Measurements from ENCODE around the gene NUCB2.

Gene NUCB2

DNA sequence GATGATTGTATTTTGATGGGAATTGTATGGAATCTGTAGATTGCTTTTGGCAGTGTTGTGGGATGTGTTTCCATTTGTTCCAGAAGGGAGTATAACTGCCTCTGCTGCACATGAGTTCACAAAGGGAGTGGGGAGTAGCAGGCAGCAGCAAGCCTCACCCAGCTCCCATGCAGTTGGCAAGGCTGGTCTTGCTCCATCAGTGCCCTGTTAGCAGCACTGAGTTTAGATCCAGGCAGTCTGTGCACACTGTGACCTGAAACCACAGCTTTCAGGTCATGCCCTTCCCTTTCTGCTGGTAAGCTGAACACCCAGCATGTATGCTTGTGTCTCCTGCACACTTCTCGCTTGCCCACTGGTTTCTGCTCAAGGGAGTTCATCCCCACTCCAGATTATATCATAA is 3.7 kb upstream of the NUCB2 start:
- peak; percentile 52 for DNase-seq

DNA sequence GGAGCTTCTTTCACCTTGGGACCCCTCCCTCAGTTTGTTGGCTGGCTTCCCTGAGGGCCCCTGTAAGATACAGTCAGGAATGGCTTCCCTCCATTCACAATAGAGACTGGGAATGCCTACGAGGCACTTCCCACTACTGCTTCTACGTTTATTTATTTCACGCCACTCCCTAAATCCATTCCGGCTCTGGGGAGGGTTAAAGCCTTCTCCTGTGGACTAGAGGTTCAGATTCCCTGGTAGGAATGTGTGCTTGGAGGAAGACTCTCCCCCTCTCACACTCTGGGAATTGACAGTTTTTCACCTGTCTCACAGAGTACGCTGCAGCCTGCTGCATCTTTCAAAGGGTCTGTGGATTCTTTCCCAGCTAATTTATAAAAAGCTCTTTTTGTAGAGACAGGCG is 3.3 kb upstream of the NUCB2 start:
- DNase-seq, result no peak

DNA sequence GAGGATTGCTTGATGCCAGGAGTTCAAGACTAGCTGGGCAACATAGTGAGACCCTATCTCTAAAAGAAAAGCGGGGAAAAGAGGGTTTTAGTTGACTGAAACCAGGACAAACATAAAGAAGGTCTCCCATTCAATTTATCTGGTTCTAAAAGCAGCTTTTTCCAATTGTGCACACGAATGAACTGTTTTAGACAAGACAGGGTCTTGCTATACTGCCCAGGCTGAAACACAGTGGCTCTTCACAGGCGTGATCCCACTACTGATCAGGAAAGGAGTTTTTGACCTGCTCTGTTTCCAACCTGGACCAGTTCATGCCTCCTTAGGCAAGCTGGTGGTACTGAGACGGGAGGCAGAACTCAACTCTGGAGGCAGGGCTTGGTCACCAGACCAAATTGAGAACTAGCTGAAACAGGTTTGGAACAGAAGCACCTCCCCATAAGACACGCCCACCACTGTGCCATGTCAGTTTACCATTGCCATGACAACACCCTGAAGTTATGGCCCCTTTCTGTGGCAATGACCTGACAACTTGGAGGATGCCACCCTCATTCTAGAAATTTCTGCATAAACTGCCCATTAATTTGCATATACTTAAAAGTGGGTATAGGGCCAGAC is 2.8 kb upstream of the NUCB2 start:
- peak; percentile 7 for DNase-seq

DNA sequence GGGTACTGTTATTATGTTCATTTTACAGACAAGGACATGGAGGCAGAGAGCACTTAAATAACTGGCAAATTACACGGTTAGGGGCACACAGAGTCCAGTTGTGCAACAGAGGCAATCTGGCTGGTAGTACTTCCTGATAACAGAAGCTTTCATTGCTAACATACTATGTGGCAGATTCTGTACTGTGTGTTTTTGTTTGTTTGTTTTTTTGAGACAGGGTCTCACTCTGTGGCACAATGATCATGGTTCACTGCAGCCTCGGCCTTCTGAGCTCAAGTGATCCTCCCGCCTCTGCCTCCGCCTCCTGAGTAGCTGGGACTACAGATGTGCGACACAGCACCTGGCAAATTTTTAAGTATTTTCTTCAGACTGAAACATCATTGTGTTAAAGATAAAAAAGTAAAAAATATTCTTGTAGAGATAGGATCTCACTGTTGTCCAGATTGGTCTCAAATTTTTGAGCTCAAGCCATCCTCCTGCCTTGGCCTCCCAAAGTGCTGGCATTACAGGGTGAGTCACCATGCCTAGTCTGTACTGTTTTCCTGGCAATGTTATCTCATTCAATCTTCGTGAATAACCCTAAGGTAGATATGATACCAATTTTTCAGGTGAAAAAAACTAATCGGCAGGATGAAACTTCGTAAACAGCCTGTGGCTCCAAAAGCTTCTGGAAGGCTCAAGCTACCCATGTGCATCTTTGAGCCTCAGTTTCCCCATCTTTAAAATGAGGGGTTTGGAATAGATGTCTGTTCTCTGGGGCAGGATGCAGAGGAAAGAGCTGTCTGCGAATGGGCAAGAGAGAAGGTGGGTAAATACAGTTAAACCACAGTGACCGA is 921 bp upstream of the NUCB2 start:
- DNase-seq, result no peak

DNA sequence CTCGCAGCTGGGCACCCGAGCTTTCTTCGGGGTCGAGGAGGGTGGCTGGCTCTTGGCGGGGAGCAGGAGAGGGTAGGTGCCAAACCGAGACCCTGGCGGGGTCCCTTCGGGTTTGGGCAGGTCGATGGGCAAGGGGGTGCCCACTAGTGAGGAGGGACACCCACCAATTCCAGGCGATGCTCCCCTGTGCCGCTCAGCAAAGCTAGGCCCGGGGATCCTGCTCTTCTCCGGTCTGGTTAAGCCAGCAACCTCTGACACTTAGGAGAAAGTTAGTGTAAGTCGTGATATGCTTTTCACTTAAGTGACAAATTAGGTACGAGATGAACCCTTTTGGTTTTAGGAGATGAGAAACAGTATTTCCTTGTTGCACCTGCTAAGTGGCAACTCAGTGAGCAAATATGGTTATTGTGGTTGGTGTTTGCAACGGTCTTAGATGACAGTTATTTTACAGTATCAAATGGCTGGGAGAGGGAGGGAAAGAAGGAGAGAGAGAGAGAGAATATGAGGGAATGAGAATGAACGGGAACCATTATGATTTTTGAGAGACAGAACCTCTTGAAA is 565 bp downstream of the NUCB2 start:
- peak; percentile 38 for DNase-seq

DNA sequence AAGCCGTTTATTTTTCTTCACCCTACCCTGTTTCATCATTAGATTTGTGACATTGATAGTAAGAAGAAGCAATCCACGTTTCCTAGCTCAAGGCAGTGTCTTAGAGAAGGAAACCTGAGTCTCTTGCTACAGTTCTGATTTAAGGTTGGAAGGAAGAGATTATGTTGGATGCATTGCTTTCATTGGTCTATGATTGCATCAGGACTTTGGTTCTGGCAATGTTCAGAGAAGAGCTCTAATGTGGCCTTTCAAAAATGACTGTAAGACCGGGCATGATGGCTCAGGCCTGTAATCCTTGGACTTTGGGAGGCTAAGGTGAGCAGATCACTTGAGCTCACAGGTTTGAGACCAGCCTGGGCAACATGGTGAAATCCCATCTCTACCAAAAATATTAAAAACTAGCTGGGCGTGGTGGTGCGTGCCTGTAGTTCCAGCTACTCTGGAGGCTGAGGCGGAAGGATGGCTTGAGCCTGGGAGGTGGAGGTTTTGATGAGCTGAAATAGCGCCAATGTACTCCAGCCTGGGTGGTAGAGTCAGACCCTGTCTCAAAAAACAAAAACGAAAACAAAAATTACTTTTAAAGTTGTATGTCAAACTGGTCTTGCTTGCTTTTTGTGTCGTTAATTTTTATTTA is 4.1 kb downstream of the NUCB2 start:
- no peak for DNase-seq

DNA sequence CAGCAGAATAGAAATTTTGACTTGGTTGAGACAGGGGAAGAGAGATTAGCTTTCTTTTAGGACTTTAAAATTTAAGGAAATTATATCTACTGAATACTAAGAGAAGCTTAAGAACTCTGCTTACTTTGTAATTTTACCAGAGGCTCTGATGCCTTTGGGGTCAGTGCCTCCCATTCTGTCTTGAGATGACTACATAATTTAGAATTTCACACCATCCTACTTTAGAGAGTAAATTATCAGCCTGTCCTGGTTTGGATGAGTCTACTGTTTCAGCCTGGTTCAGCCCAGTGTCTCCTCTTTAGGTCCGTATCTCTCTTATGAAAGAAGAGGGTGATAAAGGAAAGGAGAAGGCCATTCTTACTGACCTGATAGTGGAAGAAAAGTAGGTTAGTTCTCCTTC is 9.8 kb downstream of the NUCB2 start:
- DNase-seq, result no peak

DNA sequence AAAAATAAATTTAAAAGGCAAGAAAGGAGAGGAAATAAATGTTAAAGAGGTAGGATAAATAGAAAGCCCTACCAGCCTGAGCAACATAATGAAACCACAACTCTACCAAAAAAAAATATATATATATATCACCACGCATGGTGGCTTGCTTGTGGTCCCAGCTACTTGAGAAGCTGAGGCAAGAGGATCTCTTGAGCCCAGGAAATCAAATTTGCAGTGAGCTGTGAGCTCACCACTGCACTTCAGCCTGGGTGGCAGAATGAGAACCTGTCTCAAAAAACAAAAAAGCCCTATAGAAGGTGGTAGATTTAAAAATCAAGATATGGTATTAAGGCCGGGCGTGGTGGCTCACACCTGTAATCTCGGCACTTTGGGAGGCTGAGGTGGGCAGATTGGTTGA is 10.5 kb downstream of the NUCB2 start:
- DNase-seq, result no peak

DNA sequence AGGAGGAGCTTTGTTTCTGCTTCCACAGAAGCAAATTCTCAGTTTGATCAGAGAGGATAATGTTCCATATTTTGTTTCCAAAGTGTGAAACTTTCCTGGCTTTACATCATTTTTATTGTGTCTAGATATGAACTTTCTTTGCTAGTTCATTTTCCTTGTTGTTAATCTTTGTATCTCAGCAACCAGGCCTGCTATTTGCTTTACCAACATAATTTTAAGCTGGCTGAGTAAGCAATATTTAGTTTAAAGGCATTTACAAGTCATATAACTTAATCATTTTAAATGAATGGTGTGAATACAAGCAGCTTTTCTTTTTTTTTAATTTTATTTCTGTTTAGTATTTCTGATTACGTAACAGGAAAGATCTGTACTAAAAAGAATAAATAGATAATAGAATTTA is 15.2 kb downstream of the NUCB2 start:
- no peak for DNase-seq

DNA sequence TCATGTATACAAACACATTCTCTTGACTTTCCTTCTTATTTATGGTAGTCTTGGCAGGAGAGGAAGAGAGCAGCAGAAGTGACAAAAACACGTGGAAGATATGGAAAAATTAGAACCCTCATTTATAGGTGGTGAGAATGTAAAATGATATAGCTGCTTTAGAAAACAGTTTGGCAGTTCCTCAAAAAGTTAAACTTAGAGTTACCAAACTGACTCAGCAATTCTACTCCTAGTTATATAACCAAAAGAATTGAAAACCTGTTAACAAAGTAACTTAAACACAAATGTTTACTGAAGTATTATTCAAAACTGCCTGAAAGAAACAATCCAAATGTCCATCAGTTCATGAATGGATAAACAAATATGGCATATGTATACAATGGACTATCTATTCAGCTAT is 16.8 kb downstream of the NUCB2 start:
- DNase-seq, result peak; percentile 10

DNA sequence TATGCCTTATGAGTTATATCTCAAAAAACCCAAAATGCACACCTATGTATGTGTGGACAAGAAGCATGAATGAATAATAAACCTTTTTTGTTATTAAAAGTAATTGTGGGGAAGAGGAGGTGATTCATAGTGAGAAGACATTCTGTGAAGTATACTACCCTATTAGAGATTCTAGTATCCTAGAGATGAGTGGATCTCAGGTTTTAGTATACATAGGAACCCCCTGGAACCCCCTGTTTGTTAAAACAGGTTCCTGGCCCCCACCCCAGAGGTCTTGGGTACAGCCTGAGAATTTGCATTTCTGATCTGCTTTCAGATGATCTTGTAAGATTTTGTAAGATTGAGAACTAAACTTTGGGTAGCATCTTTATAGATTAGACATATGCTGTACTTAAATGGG is 17.5 kb downstream of the NUCB2 start:
- DNase-seq, result no peak

DNA sequence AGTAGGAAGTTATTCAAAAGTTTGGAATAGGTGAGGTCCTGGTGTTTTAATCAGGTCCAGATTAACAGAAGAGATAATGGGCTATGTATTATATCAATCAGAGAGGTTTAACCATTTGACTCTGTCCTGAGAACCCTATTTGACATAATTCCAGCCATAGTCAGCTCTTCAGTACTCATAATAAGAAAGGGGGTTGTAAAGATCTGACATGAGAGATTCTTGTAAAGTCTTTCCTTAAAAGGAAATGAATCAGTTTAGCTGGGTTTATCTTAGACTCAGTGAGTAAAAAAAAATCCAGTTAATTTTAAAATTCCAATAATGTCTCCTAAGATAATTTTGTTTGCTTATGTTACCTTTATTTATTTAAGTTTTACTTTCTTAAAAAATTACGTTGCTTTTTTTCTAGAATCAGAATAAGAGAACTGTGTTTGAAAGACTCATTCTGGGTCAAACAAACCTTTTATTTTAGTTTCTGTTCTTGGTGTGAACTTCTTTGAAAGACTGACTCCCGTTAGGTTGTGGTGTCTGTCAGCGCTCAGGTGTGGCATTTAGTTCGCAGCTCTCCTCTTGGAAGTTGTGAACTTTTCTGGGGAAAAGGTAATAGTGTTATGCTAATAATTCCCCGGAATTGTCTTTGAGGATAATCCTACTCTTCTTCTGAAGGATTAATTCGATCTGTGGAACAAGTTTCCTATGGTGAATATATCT is 20.5 kb downstream of the NUCB2 start:
- DNase-seq, result no peak

DNA sequence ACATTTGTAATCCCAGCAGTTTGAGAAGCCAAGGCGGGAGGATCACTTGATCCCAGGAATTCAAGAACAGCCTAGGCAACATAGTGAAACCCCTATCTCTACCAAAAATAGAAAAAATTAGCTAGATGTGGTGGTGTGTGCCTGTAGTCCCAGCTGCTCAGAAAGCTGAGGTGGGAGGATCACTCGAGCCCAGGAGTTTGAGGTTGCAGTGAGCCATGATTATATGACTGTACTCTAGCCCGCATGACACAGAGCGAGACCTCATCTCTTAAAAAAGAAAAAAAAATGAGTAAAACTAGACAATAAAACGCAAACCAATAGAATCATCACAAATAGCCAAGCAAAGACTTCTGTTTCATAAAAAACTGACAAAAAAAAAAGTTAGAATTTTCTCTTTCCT is 21.8 kb downstream of the NUCB2 start:
- no peak for DNase-seq

DNA sequence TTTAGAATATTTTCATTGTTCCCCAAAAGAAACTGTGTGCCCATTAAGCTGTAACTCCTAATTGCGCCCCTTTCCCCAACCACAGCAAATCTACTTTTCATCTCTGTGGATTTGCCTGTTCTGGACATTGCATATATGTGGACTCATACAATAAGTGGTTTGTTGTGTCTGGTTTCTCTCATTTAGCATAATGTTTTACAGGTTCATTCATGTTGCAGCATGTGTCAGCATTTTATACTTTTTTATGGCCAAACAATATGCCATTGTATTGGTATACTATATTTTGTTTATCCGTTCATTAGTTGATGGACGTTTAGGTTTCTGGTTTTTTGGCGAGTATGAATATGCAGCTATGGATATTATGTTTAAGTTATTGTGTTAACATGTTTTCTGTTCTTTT is 23.8 kb downstream of the NUCB2 start:
- no peak for DNase-seq

DNA sequence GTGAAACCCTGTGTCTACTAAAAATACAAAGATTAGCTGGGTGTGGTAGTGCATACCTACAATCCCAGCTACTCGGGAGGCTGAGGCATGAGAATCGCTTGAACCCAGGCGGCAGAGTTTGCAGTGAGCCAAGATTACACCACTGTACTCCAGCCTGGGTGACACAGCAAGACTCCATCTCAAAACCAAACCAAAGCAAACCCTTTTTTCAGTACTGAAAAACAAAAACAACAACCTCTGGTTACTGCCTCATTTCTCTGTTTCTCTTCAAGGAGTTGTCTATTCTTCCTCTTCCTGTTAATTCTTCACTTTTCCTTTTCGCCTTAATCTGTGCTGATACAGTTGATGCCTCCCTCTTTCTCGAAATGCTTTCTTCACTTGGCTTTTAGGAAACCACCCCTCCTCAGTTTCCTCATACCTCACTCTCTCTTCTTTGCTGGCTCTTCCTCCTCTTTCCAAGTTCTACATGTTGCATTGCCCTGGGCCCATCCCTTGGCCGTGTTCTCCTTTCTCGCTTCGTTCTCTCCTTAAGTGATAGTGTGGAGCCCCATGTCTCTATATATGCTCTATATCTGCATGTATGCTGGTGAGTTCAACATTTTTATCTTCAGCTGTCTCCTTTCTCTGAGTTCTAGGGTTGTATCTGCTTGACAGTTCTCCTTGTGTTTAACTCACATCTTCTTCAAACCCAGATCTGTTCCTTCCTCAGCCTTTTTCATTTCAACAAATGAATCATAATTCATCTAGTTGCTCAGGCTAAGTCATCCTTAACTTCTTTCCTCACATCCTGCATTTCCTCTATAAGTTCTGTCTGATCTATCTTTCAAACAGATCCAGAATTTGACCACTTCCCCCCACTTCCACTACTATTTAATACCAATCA is 37.1 kb downstream of the NUCB2 start:
- DNase-seq, result no peak

DNA sequence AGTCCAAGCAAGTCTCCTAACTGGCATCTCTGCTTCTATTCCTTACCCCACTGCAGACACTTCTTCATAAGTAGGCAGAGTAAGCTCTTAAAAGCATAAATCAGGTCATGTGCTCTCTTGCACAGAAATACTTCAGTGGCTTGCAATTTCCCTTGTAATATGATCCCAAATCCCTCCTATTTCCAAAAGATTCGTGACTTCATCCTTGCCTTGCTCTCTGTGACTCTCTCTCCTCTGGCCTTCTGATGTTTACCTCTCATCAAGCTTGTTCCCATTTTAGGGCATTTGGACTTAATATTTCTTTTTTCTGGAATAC is 37.7 kb downstream of the NUCB2 start:
- DNase-seq, result no peak

DNA sequence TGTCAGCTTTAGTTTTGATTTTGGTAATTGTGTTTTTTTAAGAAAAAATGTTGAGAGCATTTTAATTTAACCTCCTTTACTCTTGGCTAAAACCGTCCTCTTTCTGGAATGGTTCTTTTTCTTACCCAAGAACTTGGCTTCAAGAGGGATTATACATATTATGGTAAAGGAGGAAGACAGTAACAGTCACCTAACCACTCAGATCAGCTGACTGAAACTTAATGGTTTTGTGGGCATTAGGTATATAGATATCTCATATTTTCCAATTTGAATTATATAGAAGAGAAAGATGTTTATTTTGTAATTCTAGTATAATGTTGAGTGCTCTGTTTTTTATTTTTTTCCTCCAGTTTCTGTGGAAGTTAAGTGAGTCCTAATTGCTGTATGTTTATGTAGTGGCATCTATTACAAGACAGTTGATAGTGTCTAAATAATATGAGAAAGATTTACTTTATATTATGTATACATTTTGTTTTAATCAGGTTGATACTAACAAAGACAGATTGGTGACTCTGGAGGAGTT is 38.4 kb downstream of the NUCB2 start:
- DNase-seq, result no peak

DNA sequence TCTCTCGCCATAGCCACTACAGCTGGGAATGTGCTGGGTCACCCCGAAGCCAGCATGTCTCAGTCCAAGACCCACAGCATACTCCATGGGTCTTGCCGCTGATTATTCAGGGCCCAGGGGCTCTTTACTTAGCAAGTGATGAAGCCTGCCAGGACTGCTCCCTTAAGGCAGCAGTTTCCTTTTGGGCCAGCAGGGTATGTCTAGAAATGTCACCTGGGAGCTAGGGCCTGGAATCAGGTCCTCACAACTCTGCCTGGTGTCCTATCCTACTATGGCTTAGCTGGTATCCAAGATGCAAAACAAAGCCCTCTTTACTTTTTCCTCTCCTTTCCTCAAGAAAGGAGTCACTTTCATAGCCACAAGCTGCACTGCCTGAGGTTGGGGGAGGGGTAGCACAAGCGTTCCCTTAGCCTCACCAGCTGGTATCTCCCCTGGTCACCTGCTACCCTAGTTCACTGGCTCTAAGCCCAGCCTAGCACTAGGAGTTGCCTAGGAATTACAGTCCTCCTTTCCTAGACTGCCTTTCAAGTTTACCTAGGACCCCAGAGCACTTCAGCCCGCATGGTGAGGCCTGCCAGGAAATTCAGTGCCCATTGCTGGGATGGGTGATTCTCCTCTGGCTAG is 52.4 kb downstream of the NUCB2 start:
- DNase-seq, result peak; percentile 61

DNA sequence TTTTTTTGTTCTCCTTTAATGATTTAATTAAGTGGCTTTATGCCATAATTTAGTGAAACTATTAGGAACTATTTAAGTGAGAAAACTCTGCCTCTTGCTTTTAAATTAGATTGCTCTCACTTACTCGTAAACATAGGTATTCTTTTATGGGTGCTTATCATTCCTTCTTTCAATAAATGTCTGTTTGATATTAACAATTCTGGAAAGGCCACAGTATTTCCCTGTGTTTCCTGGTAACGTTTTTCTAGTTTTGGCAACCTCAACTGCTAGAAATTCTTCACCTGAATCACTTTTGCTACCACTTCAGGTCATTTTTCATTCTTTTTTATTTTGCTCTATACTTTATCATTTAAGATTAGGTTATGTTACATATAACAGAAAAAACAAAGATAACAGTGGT is 55.1 kb downstream of the NUCB2 start:
- DNase-seq, result no peak

DNA sequence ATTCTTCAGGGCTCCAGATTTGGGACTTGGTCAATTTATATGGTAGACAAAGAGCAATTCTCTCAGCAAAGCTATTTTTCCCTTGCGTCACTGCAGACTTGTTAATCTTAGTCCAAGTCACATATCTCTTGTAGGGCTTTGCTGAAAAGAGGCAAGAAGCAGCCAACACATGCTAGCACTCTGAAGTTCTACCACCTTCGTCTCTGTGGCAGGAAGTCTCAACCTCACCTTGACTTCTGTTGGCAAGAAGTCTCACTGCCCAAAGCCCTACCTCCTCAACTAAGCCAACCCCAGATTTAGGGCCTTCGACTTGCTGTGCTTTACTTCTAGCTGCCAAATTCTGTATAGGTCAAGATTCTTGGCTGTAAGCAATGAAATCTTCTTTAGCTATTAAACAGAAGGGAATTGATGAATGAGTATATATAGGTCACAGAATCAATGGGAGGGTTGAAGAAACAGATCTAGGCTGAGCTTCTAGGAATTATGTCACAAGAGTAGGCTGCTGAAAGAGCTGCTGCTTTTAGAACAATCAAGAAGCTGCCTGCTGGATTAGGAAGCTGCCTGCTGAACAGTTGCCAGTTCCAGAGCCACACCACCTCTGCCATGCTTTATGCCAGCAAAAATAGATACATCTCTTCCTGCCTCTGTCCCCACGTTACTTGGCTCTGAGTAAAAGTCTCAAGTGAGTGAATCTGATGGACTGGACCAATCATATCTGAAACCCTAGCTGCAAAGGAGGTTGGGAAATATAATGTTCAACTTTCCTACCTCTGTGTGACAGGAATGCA is 57.5 kb downstream of the NUCB2 start:
- no peak for DNase-seq

DNA sequence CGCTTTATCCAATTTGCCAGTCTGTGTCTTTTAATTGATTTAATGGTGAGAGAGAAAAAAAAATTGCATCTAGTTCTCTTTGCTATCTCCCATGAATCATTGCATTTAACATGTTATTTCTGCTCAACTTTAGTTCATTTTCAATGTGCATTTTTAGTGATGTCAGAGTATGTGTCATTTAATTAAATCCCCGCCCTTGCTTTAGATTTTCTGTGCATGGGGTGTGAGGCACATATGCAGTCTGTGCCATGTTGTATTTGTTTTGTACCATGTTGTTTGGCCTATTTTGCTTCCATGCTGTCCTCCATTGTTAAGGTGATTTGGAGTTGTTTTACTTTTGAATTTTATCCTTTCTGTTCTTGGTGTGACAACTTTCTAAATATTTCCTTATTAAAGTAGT is 66.7 kb downstream of the NUCB2 start:
- no peak for DNase-seq

Measured in RPMI8226 (cell line).